ENCODE measurements around the gene ACTG1.

ACTG1 gene

DNA sequence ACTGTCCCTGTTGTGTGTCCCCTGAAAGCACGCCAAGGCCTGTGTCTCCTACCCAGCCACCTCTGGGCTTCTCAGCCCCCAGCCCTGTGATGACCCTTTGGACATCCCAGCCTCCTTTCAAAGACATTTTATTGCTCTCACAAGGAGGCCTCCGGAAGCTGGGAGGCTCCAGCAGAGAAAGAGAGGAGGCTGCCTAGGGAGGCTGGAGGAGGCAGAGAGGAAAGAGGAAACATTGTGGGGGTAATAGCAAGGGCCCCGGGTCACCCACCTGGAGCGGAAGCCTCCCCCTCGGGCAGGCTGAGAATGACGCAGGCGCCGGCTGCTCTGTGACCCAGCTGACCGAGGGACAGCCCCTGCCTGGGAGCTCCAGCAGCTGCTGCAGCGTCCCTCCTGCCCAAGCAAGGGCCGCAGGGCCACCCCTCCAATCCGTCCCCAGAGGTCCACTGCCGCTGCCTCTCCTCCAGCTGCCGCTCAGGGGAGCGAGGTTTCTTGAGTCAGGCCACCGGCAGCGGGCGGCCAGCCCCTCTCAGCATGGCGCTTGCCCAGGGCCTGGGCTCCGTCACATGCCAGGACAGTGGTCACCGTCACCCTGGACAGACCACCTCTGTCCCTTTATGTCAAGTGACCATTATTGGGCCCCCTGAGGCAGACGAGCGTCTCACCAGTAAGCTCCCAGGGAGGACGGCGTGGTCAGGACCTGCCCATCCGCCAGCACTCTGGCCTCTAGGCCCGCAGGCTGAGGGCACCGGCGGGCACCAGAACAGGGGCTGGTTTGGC is 29.3 kb downstream of the ACTG1 start:
- H3K9me3 ChIP-seq (ENCODE audit: control insufficient read depth, low read length), result no peaks in the 10 kb centered on the region
- no peak overlapping the region for H2AFZ ChIP-seq
- no peak overlapping the region for H3K27ac ChIP-seq
- H3K4me1 ChIP-seq, result peaks cover 8% of the 10 kb centered on the region
- no peaks in the 10 kb centered on the region for H3K27me3 ChIP-seq (ENCODE audit: control insufficient read depth, insufficient read depth, low read length)
- TF ChIP-seq CTCF (IDR thresholded peaks at IDR 0.05), result no peak
- peak overlapping the region; percentile 78 for H3K4me2 ChIP-seq (ENCODE audit: low read length)
- no peak overlapping the region for H3K9ac ChIP-seq
- no peaks in the 10 kb centered on the region for H3K36me3 ChIP-seq (ENCODE audit: control insufficient read depth, insufficient read depth, low read length)
- no peak overlapping the region for H3K4me3 ChIP-seq (ENCODE audit: low read depth, low read length)
- no peaks in the 10 kb centered on the region for H3K79me2 ChIP-seq

GRCh38 chr17:81482673-81483072 is 29.9 kb downstream of the ACTG1 start:
- Histone ChIP-seq H3K9me3 (ENCODE audit: control insufficient read depth, low read length) (no peaks in the 10 kb centered on the region), H3K79me2 (no peaks in the 10 kb centered on the region), H3K27ac (no peak overlapping the region), H3K9ac (no peak overlapping the region), H3K27me3 (ENCODE audit: control insufficient read depth, insufficient read depth, low read length) (no peaks in the 10 kb centered on the region), H3K4me3 (ENCODE audit: low read depth, low read length) (no peak overlapping the region), H3K4me1 (peaks cover 8% of the 10 kb centered on the region), H3K4me2 (ENCODE audit: low read length) (no peak overlapping the region), H3K36me3 (ENCODE audit: control insufficient read depth, insufficient read depth, low read length) (no peaks in the 10 kb centered on the region), H2AFZ (no peak overlapping the region)
- no peak for TF ChIP-seq CTCF (IDR thresholded peaks at IDR 0.05)

DNA sequence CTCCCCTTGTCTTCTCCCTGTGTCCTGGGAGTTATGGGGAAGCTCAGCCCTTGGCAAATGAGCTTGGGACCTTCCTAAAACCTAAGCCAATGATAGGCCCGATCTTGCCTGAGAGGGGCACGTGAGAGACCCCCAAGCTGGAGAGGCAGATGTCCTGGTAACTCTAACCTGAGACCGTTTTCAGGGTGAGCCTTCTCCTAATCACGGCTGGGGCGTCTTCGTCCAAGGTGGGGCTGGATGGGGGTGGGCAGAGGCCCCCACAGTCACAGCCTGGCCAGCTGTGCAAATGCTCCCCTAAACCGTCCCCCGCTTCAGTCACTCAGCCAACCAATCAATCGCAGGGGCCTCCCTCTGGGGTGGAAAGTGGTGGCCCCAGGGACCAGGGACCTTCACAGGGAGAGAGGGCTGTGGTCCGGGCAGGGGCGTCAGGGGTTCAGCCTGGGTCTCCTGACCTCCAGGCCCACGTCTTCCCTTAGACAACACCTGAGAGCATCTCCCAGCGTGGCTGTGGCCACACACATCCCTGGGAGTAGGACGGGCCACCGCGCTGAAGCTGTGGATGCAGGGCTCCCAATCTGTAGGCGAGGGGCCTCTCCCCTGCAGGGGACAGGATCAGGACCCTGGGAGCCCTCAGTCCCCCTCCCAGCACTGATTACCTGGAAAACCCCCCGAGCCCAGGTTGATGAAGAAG is 30.6 kb downstream of the ACTG1 start:
- no peak for TF ChIP-seq CTCF (IDR thresholded peaks at IDR 0.05)
- no peaks in the 10 kb centered on the region for H3K27me3 ChIP-seq (ENCODE audit: control insufficient read depth, insufficient read depth, low read length)
- peak overlapping the region; percentile 46 for H2AFZ ChIP-seq
- no peak overlapping the region for H3K27ac ChIP-seq
- H3K4me1 ChIP-seq, result peaks cover 8% of the 10 kb centered on the region
- H3K9ac ChIP-seq, result no peak overlapping the region
- H3K4me2 ChIP-seq (ENCODE audit: low read length), result peak overlapping the region; percentile 64
- no peaks in the 10 kb centered on the region for H3K36me3 ChIP-seq (ENCODE audit: control insufficient read depth, insufficient read depth, low read length)
- H3K9me3 ChIP-seq (ENCODE audit: control insufficient read depth, low read length), result no peaks in the 10 kb centered on the region
- no peaks in the 10 kb centered on the region for H3K79me2 ChIP-seq
- peak overlapping the region; percentile 54 for H3K4me3 ChIP-seq (ENCODE audit: low read depth, low read length)

GRCh38 chr17:81481073-81481799 is 31.4 kb downstream of the ACTG1 start:
- Histone ChIP-seq H3K4me1 (peaks cover 8% of the 10 kb centered on the region), H3K36me3 (ENCODE audit: control insufficient read depth, insufficient read depth, low read length) (no peaks in the 10 kb centered on the region)
- no peak for TF ChIP-seq CTCF (IDR thresholded peaks at IDR 0.05)

More at GRCh38 chr17:81481073-81481799, 31.4 kb downstream of the ACTG1 start:
- no peak overlapping the region for H3K9ac ChIP-seq
- no peaks in the 10 kb centered on the region for H3K9me3 ChIP-seq (ENCODE audit: control insufficient read depth, low read length)
- H3K4me3 ChIP-seq (ENCODE audit: low read depth, low read length), result peak overlapping the region; percentile 54
- no peaks in the 10 kb centered on the region for H3K79me2 ChIP-seq
- H2AFZ ChIP-seq, result peak overlapping the region; percentile 46
- H3K4me2 ChIP-seq (ENCODE audit: low read length), result peak overlapping the region; percentile 64
- H3K27ac ChIP-seq, result no peak overlapping the region
- H3K27me3 ChIP-seq (ENCODE audit: control insufficient read depth, insufficient read depth, low read length), result no peaks in the 10 kb centered on the region
